Gastrocnemius medialis (tissue), 4 donors: Measurements from ENCODE around the gene CASQ2.

Experiments used
- POLR2A ChIP-seq, 2 donors: fragments of 450-650 bp; IDR thresholded peaks; one replicate each; pipeline ENCODE4 v1.6.1; 2017; ENCODE audit warnings: antibody characterized with exemption in 2 of 2, mild to moderate bottlenecking in 2 of 2, moderate library complexity in 2 of 2
- TF ChIP-seq, protein P1 (sequence below), 5 experiments: fragments of 450-650 bp in 3 of 5; fragments of 200-600 bp in 2 of 5; sonication (generic) in 2 of 5; IDR thresholded peaks in 4 of 5; conservative IDR thresholded peaks in 1 of 5; 1 replicate in 4 of 5; 2 replicates in 1 of 5; pipeline ENCODE4 v1.5.1; 2016 to 2019; ENCODE audit warnings: antibody characterized with exemption in 5 of 5, mild to moderate bottlenecking in 3 of 5, moderate library complexity in 3 of 5

DNA sequence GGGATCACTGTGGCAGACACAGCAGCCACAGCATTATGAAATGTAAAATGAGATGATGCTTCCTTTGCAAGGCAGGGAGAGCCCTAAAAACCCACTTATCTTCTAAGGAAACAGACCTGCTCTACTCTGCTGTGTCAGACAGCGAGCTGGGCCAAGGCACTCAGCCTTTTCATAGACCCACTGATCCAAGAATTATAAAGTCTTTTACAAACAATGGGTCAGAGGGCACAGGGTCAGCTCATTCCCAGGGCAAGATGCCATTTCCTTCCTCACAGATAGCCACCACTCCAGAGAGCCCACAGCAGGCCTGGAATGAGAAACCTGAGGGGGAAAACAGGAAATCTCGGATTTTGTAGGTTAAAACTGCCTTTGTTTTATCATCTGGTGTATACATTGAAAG lies 42.9 kb downstream of the CASQ2 start:
- TF ChIP-seq, protein P1, sequence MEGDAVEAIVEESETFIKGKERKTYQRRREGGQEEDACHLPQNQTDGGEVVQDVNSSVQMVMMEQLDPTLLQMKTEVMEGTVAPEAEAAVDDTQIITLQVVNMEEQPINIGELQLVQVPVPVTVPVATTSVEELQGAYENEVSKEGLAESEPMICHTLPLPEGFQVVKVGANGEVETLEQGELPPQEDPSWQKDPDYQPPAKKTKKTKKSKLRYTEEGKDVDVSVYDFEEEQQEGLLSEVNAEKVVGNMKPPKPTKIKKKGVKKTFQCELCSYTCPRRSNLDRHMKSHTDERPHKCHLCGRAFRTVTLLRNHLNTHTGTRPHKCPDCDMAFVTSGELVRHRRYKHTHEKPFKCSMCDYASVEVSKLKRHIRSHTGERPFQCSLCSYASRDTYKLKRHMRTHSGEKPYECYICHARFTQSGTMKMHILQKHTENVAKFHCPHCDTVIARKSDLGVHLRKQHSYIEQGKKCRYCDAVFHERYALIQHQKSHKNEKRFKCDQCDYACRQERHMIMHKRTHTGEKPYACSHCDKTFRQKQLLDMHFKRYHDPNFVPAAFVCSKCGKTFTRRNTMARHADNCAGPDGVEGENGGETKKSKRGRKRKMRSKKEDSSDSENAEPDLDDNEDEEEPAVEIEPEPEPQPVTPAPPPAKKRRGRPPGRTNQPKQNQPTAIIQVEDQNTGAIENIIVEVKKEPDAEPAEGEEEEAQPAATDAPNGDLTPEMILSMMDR (IDR thresholded peaks at IDR 0.05 in 4 of 5, conservative IDR thresholded peaks at IDR 0.05 in 1 of 5) = no peak
- TF ChIP-seq POLR2A (IDR thresholded peaks at IDR 0.05) = no peak
